ENCODE results near the gene UNC5C. TPM values are rescaled to one million over a fixed set of nuclear protein-coding genes. Genes with fewer than 3 reads are reported as not detected.

The UNC5C gene
- total and polyA plus RNA-seq, 2 experiments from 2014 or later, result 3.5 to 16.0 TPM

DNA sequence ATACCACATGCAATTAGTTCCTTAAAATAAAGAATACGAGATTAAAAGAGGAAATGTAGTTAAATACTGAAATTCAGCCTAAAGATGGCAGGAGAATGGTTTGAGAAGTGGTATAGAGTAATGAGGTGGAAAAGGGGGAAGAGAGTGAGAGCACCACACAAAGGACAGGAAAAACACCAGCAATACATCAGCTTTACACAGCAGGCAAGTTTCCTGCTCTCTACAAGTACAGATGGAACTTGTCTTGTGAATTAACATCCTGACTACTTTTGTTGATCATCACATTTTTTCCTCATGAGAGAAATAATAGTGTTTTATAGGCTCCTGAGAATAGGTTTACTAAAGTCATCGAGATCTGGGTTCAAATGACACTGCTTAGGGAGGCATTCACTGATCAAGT is 2.9 kb upstream of the UNC5C start:
- H3K79me2 ChIP-seq, result peaks cover 23% of the 10 kb centered on the region
- no peaks in the 10 kb centered on the region for H3K4me1 ChIP-seq (ENCODE audit: insufficient read depth)
- TF ChIP-seq EZH2phosphoT487 (IDR thresholded peaks at IDR 0.05; ENCODE audit: low read depth, severe bottlenecking, unreplicated experiment) (no peak), EZH2 (IDR thresholded peaks at IDR 0.05; ENCODE audit: borderline replicate concordance) (no peak), CTCF (IDR thresholded peaks at IDR 0.05; ENCODE audit: poor library complexity) (no peak)
- no peak overlapping the region for H2AFZ ChIP-seq
- no peak overlapping the region for H3K4me3 ChIP-seq
- 86% methylated on average over 2 of the region's 2 CpGs for WGBS (ENCODE audit: low lambda C conversion rate, missing lambda C conversion rate)
- H3K36me3 ChIP-seq (replicated peaks; ENCODE audit: insufficient read depth, low read depth), result no peaks in the 10 kb centered on the region
- peaks cover 42% of the 10 kb centered on the region for H3K27me3 ChIP-seq
- H3K4me2 ChIP-seq, result no peak overlapping the region
- no peak for DNase-seq (ENCODE audit: low spot score)
- no peaks in the 10 kb centered on the region for H3K9me2 ChIP-seq (replicated peaks; ENCODE audit: insufficient read depth)
- no peaks in the 10 kb centered on the region for H4K20me1 ChIP-seq (ENCODE audit: insufficient read depth, poor library complexity, severe bottlenecking)
- no peak overlapping the region for H3K27ac ChIP-seq
- no peaks in the 10 kb centered on the region for H3K9me3 ChIP-seq (ENCODE audit: low read depth)

DNA sequence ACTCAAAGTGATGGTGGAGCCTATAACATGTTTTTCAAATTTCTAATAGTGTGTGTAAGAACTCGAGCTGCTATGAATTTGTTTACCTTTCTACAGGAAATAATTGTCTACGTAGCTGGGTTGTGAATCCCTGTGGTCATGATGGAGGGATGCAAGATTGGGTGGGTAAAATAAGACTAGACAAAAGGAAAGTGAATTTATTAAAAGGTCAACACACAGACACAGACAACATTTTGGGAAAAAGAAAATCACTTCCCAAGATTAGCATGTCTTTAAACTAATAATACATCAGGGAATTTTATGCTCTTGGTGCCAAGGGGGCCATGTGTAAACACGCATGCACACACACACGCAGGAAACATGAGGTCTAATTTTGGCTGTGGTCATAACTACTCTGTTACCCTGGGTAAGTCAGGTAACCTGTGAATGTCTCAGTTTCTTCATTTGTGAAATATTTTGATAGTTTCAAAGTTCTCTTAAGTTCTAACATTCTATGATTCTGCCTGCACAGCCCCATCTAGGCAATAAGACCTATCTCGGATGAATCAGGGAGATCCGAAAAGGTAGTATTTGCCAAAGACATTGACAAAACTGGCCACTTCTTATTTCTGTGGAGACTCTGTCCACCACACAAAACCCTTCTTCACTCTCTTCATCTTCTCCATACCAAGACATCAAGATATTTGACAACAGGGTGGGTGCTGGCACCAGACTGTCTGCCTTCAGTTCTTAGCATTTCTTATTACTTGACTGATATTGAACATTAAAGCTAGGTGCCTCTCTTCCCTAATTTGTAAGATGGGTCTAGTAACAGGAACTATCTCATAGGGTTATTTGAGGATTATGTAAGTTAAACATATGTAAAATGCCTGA is 1.6 kb upstream of the UNC5C start:
- Histone ChIP-seq H3K4me3 (peak overlapping the region; percentile 40), H2AFZ (peak overlapping the region; percentile 52), H3K36me3 (replicated peaks; ENCODE audit: insufficient read depth, low read depth) (no peaks in the 10 kb centered on the region), H3K9me3 (ENCODE audit: low read depth) (no peaks in the 10 kb centered on the region), H3K27ac (peak overlapping the region; percentile 78), H3K9me2 (replicated peaks; ENCODE audit: insufficient read depth) (no peaks in the 10 kb centered on the region), H3K79me2 (peaks cover 32% of the 10 kb centered on the region), H3K4me1 (ENCODE audit: insufficient read depth) (no peaks in the 10 kb centered on the region), H3K27me3 (peaks cover 53% of the 10 kb centered on the region), H4K20me1 (ENCODE audit: insufficient read depth, poor library complexity, severe bottlenecking) (no peaks in the 10 kb centered on the region), H3K4me2 (peak overlapping the region; percentile 88)
- TF ChIP-seq EZH2phosphoT487 (IDR thresholded peaks at IDR 0.05; ENCODE audit: low read depth, severe bottlenecking, unreplicated experiment), result no peak
- no peak for TF ChIP-seq CTCF (IDR thresholded peaks at IDR 0.05; ENCODE audit: poor library complexity)
- peak; percentile 2 for TF ChIP-seq EZH2 (IDR thresholded peaks at IDR 0.05; ENCODE audit: borderline replicate concordance)
- 41% methylated on average over 6 of the region's 6 CpGs for WGBS (ENCODE audit: low lambda C conversion rate, missing lambda C conversion rate)
- no peak for DNase-seq (ENCODE audit: low spot score)

DNA sequence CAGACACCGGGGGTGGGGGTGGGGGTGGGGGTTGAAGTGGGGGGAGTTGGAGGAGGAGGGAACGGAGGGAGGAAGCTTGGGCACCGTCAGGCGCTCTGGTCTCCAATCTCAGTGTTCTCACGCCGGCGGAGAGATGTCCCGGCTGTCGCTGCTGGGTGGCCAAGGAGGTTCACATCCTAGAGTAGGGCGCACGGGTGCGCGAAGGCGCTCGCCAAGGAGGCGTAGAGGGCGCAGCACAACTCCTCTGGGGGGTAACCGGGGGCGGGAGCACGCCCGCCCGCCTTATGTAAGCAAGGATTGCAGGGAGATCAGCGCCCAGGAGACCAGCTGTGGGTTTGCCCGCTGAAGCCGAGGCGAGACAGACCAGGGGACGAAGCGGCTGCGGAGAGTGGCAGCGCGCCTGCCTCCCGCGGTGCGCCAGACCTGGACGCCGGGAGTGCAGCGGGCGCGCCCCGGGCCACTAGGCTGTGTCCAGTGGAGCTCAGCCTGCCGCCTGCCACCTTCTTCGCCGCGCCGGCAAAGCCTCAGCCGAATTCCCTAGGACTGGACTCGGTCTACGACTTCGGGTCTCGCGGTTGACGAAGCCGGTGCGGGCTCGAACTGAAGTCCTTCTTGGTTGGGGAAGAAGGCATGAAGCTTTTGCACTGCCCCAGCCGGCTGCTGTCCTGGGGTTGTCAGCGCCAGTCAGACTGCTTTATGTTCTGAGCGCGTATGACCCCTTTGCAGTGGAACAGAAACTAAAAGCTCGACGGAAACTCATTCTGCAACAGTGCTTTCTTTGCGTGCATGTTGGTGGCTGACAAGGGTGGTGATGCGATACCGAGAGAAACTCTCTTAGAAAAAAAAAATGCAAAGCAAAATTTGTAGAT is 707 bp upstream of the UNC5C start:
- H3K27me3 ChIP-seq, result peaks cover 57% of the 10 kb centered on the region
- no peaks in the 10 kb centered on the region for H3K9me3 ChIP-seq (ENCODE audit: low read depth)
- no peaks in the 10 kb centered on the region for H3K36me3 ChIP-seq (replicated peaks; ENCODE audit: insufficient read depth, low read depth)
- peaks cover 33% of the 10 kb centered on the region for H3K79me2 ChIP-seq
- H3K4me2 ChIP-seq, result peak overlapping the region; percentile 88
- peak overlapping the region; percentile 52 for H2AFZ ChIP-seq
- no peaks in the 10 kb centered on the region for H4K20me1 ChIP-seq (ENCODE audit: insufficient read depth, poor library complexity, severe bottlenecking)
- peak overlapping the region; percentile 40 for H3K4me3 ChIP-seq
- H3K4me1 ChIP-seq (ENCODE audit: insufficient read depth), result no peaks in the 10 kb centered on the region
- peak; percentile 43 for DNase-seq (ENCODE audit: low spot score)
- WGBS (ENCODE audit: low lambda C conversion rate, missing lambda C conversion rate), result under 1% methylated on average over 43 of the region's 64 CpGs
- peak overlapping the region; percentile 78 for H3K27ac ChIP-seq
- no peaks in the 10 kb centered on the region for H3K9me2 ChIP-seq (replicated peaks; ENCODE audit: insufficient read depth)
- TF ChIP-seq EZH2 (IDR thresholded peaks at IDR 0.05; ENCODE audit: borderline replicate concordance) (peak; percentile 49), CTCF (IDR thresholded peaks at IDR 0.05; ENCODE audit: poor library complexity) (no peak), EZH2phosphoT487 (IDR thresholded peaks at IDR 0.05; ENCODE audit: low read depth, severe bottlenecking, unreplicated experiment) (no peak)

Measured in hepatocyte (in vitro differentiated cells).